Psoas muscle (tissue), 8 donors: Measurements from ENCODE around the gene TMEM185B. TPM values are rescaled to one million over a fixed set of nuclear protein-coding genes. Genes with fewer than 3 reads are reported as not detected.

Experiments
- ATAC-seq, 4 donors: fragments of 200-7000 bp; cut with Tn5 transposase; one replicate each; pipeline ENCODE4 v1.9.1; 2020; ENCODE audit warnings: moderate library complexity in 3 of 4, mild to moderate bottlenecking in 2 of 4
- DNase-seq, 2 donors: peaks; one replicate each; pipeline ENCODE4 v3.0.0-alpha.2; 2020
- H3K27ac ChIP-seq: fragments of 200-600 bp; one replicate; pipeline ENCODE4 v1.8.0; 2022
- H3K27me3 ChIP-seq, 3 donors: fragments of 200-600 bp in 1 of 3; one replicate each; pipeline versions ENCODE4 v1.6.1 to v1.8.0; 2013 to 2022; ENCODE audit warnings: low read length in 2 of 3, mild to moderate bottlenecking in 2 of 3, moderate library complexity in 1 of 3; ENCODE audit not compliant: insufficient read depth in 3 of 3
- H3K36me3 ChIP-seq, 2 donors: fragments of 200-600 bp in 1 of 2; one replicate each; pipeline versions ENCODE4 v1.6.1 to v1.8.0; 2013 to 2022; ENCODE audit warnings: low read depth in 1 of 2, mild to moderate bottlenecking in 1 of 2, moderate library complexity in 1 of 2; ENCODE audit not compliant: insufficient read depth in 1 of 2
- H3K4me1 ChIP-seq: fragments of 200-600 bp; one replicate; pipeline ENCODE4 v1.8.0; 2022
- H3K4me3 ChIP-seq: fragments of 200-600 bp; one replicate; pipeline ENCODE4 v1.8.0; 2022; ENCODE audit warnings: mild to moderate bottlenecking
- H3K9me3 ChIP-seq: fragments of 200-600 bp; one replicate; pipeline ENCODE4 v1.8.0; 2022
- WGBS, 3 donors: extraction: QIAGEN DNeasy Blood & Tissue Kit; methylation state at CpG; one replicate each; pipeline versions ENCODE4 v1.1.6 to v1.1.7; 2013; 5-methylcytosine and 5-hydroxymethylcytosine counted together
- intact Hi-C, 2 donors: fragments of 100-400 bp; cut with DNase I; formaldehyde crosslinking; loops; one replicate each; pipeline versions ENCODE4 v1.11.0 to v1.14.2; 2022
- polyA plus RNA-seq, 3 donors: library from polyadenylated mRNA; stranded (reverse); fragments of 200-250 nt; gene quantifications; one replicate each; pipeline ENCODE4 v1.2.3, GENCODE V29; 2013
- total RNA-seq, 4 donors: library from RNA; stranded (reverse); fragmentation: NEBNext Ultra II Directional in 2 of 4; extraction: Animal tissue kit (Norgen Biotek cat#: 25700) in 2 of 4; gene quantifications; one replicate each; pipeline versions ENCODE4 v1.2.1 to v1.2.4, GENCODE V29; 2021 to 2023
- TF ChIP-seq, protein P1 (sequence below): fragments of 200-600 bp; IDR thresholded peaks from one replicate; pipeline ENCODE4 v1.8.0; 2022; ENCODE audit warnings: antibody characterized with exemption
- donor health status: healthy with polysubstance abuse.
- donor health status: DM: no; HTN: no; CAD: no; lungs with moderate emphysema.
- donor health status: Bipolar disorder and iron deficiency.
- donor health status: healthy.
- donor health status: DM: yes; HTN: yes; CAD: no.
- donor health status: DM: no; HTN: no; CAD: no.
- donor health status: DM: no; HTN: no; CAD: no.
- donor health status: DM: yes; HTN: yes; CAD: no.

The TMEM185B gene
- total and polyA plus RNA-seq, 7 donors, result 10.4 to 28.1 (median 15.3) TPM

DNA sequence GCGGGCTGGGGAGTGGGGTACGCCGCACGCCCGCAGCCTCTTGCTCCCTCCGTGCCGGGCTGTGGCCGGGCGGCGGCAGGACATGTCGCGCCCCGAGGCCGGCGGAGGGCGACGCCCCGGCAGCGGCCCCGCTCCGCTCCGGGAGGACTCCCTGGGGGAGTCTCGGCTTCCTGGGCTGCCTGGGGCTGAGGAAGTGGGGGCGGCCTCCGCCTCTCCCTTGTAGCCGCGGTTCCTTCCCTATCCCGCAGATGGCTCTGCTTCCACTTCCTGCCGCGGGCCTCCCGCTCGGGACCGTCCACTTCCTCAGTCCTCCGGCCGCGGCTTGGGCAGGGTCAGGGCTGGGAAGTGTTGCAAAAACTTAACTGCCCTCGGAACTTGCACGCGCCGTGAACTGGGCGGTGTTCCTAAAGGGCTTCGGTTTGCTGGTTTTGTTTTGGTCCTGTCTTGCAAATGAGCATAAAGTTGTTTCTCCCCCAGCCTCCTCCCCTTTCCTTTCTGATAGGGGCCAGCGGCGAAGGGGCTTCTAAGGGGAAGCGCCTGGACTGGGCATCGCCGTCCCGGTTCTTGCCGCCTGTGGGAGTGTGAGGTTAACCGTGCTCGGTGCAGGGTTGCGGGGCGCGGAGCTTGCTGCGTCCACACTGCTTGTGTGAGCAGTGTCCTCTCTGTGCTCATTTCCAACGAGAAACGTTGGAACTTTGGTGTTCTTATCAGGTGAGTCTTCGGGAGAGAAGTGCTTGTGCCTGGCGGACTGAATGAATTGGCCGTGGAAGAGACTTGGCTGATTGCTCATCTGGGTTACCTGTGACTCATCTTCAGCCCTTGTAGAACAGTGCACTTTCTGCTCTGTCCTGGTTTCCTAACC is 30.1 kb upstream of the TMEM185B start:
- ATAC-seq, result peak; percentile 70 to 80 (median 74)
- H3K4me1 ChIP-seq, result peaks cover 15% of the 10 kb centered on the region
- WGBS, 3 donors, result 0 to 1% (median 0%) methylated on average over 38 to 60 of the region's 60 CpGs

DNA sequence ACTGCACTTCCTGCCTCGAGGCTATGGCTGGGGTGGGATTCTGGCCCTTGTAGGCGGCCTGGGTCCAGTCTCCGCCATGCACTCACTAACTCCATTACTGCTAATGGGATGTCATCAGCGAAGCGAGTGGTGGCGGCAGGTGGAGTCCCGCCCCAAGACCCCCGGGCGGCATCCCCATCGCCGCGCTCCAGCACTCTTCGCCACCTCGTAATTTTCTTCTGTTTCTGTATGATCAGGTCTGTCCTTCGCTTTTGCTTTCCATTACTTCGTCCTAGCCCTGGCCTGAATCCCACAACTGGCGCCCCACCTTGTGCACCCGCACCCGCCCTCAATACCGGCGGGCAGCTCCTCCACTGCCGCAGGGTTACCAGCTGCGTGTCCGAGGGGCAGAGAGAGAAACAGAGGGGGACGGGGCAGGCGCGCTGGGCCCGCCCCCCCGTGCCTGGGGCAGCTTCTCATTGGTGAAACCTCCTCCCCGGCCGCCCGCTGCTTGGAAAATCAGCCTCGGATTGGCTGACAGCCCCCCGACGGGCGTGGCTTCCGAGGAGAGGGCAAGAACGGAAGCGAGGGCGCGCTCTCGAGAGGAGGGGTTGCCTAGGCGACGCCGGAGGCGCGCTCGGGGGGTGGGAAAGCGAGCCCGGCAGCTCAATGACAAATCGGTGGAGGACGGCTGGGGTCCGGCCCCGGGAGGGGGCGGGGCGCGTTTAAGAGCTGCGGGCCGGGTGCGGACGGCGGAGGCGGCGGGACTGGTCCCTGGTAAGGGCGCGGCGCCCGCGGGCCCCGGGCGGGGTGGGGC is 29.2 kb upstream of the TMEM185B start, which contains the start of gene RALB:
TSS of gene RALB (plus strand) at position 628 of the 796 bp plus-strand sequence. CDS start 25,813 bp downstream, outside the sequence.
- H3K27me3 ChIP-seq, result no peaks in the 10 kb centered on the region
- H3K27ac ChIP-seq, result peak within 1 kb of the TSS; percentile 87
- intact Hi-C loops, result loop anchor here in 1 of 2 donors (5.0 kb wide), 1 partner anchor 60 kb away; no protein-coding TSS in a partner anchor
- 1 to 2% (median 1%) methylated on average over 45 to 71 of the region's 71 CpGs for WGBS, 3 donors
- no peaks in the 10 kb centered on the region for H3K9me3 ChIP-seq
- DNase-seq (peak; percentile 100), ATAC-seq (peak; percentile 95 to 98 (median 96))
- H3K4me1 ChIP-seq, result peaks cover 15% of the 10 kb centered on the region
- TF ChIP-seq, protein P1, sequence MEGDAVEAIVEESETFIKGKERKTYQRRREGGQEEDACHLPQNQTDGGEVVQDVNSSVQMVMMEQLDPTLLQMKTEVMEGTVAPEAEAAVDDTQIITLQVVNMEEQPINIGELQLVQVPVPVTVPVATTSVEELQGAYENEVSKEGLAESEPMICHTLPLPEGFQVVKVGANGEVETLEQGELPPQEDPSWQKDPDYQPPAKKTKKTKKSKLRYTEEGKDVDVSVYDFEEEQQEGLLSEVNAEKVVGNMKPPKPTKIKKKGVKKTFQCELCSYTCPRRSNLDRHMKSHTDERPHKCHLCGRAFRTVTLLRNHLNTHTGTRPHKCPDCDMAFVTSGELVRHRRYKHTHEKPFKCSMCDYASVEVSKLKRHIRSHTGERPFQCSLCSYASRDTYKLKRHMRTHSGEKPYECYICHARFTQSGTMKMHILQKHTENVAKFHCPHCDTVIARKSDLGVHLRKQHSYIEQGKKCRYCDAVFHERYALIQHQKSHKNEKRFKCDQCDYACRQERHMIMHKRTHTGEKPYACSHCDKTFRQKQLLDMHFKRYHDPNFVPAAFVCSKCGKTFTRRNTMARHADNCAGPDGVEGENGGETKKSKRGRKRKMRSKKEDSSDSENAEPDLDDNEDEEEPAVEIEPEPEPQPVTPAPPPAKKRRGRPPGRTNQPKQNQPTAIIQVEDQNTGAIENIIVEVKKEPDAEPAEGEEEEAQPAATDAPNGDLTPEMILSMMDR, result no peak
- H3K4me3 ChIP-seq, result peak within 1 kb of the TSS; percentile 79
- H3K36me3 ChIP-seq, result no peaks in the 10 kb centered on the region

More for the DNA sequence above, 30.1 kb upstream of the TMEM185B start:
- H3K9me3 ChIP-seq, result no peaks in the 10 kb centered on the region
- intact Hi-C loops, result loop anchor here in 1 of 2 donors (5.0 kb wide), 1 partner anchor 59 kb away; no protein-coding TSS in a partner anchor
- DNase-seq, result peak; percentile 88 to 92
- peak overlapping the region; percentile 87 for H3K27ac ChIP-seq
- H3K4me3 ChIP-seq, result peak overlapping the region; percentile 79
- TF ChIP-seq, protein P1, result peak; percentile 46
- no peaks in the 10 kb centered on the region for H3K27me3 ChIP-seq
- no peaks in the 10 kb centered on the region for H3K36me3 ChIP-seq

DNA sequence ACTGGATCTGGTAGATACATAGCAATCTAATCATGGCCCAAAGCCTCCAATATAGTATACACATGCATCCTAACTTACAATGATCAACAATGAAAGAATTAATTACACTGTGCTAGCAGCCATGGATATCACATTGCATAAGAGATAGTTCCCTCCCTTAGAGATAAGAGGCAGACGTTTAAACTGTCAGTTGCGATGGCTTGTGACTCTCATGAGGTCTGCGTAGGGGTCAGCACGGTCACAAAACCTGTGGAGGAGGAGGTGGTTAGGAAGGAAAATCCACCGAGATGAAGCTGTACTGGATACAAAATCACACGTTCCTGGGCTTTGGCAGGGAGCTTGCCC is 28.7 kb upstream of the TMEM185B start:
- H3K36me3 ChIP-seq, result no peaks in the 10 kb centered on the region
- WGBS, 3 donors, result 23 to 28% (median 25%) methylated on average over 6 of the region's 6 CpGs
- intact Hi-C loops, result loop anchor here in 1 of 2 donors (5.0 kb wide), 1 partner anchor 60 kb away; no protein-coding TSS in a partner anchor
- H3K4me1 ChIP-seq, result peaks cover 15% of the 10 kb centered on the region
- no peak for DNase-seq
- TF ChIP-seq, protein P1, result no peak
- peak overlapping the region; percentile 79 for H3K4me3 ChIP-seq
- ATAC-seq, result no peak
- H3K27ac ChIP-seq, result peak overlapping the region; percentile 87
- H3K9me3 ChIP-seq, result no peaks in the 10 kb centered on the region
- H3K27me3 ChIP-seq, result no peaks in the 10 kb centered on the region

DNA sequence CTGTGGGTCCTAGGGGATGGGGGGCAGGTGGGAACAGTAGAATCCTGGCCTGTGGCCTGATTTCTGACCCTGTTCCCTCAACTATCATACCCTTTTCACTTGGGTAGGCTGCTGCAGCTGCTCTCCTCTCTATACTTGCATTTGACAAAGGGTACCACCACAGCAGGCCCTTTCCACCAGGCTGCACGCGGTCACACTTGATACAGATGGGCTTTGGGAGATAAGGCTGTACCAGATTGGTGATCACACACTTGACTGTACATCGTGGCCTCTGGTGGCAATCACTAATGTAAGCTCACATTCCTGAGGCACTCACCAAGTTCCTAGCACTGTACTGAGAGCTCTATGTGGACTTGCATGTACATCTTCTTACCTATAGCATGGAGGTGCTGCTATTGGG is 27.9 kb upstream of the TMEM185B start:
- no peaks in the 10 kb centered on the region for H3K36me3 ChIP-seq
- peaks cover 15% of the 10 kb centered on the region for H3K4me1 ChIP-seq
- WGBS, 3 donors, result 79 to 88% (median 85%) methylated on average over 3 of the region's 3 CpGs
- TF ChIP-seq, protein P1, result no peak
- H3K27me3 ChIP-seq, result no peaks in the 10 kb centered on the region
- no peak overlapping the region for H3K4me3 ChIP-seq
- DNase-seq (no peak), ATAC-seq (no peak)
- H3K27ac ChIP-seq, result no peak overlapping the region
- H3K9me3 ChIP-seq, result no peaks in the 10 kb centered on the region
- intact Hi-C loops, result loop anchor here in 1 of 2 donors (5.0 kb wide), 1 partner anchor 61 kb away; no protein-coding TSS in a partner anchor
